ENCODE results near the gene SYS1.

Gene SYS1

GRCh38 chr20:45412653-45413052, 49.7 kb downstream of the SYS1 start:
- no peak for TF ChIP-seq Cebpa-rat (IDR thresholded peaks at IDR 0.05)
- peaks cover 0 to 21% (median 9%) of the 10 kb centered on the region in 11 experiments; a peak in 18 of 22 replicates for H3K27me3 ChIP-seq
- H3K4me1 ChIP-seq: peaks cover 28 to 44% (median 37%) of the 10 kb centered on the region in 10 experiments
- H3K4me3 ChIP-seq: no peak overlapping the region
- H3K4me2 ChIP-seq: no peak overlapping the region
- H3K27ac ChIP-seq: no peak overlapping the region
- H3K36me3 ChIP-seq: peaks cover 0 to 17% (median under 1%) of the 10 kb centered on the region in 11 experiments; a peak in 6 of 22 replicates
- no peaks in the 10 kb centered on the region for H3K9me3 ChIP-seq (replicated peaks in 1 of 11)
- no peak overlapping the region for H3K9ac ChIP-seq
- H4K20me1 ChIP-seq: peaks cover 0 to 25% (median 0%) of the 10 kb centered on the region in 11 experiments; a peak in 5 of 22 replicates

GRCh38 chr20:45413479-45413878, 50.5 kb downstream of the SYS1 start:
- peaks cover 0 to 25% (median 4%) of the 10 kb centered on the region in 11 experiments; a peak in 10 of 22 replicates for H4K20me1 ChIP-seq
- peaks cover under 1 to 26% (median 9%) of the 10 kb centered on the region in 11 experiments; a peak in 21 of 22 replicates for H3K36me3 ChIP-seq
- H3K9me3 ChIP-seq (replicated peaks in 1 of 11): no peaks in the 10 kb centered on the region
- peaks cover 0 to 12% (median 1%) of the 10 kb centered on the region in 11 experiments; a peak in 5 of 22 replicates for H3K27me3 ChIP-seq
- no peak overlapping the region for H3K4me3 ChIP-seq
- H3K27ac ChIP-seq: no peak overlapping the region
- H3K9ac ChIP-seq: no peak overlapping the region
- peaks cover 30 to 40% (median 32%) of the 10 kb centered on the region in 10 experiments for H3K4me1 ChIP-seq
- no peak overlapping the region for H3K4me2 ChIP-seq
- TF ChIP-seq Cebpa-rat (IDR thresholded peaks at IDR 0.05): no peak

GRCh38 chr20:45415822-45416637, 53.1 kb downstream of the SYS1 start, which contains the start of gene PIGT:
TSS of gene PIGT (plus strand) at chr20:45416141. CDS start at chr20:45416157, 16 bp downstream.
- Histone ChIP-seq H4K20me1 (peaks cover 0 to 42% (median 22%) of the 10 kb centered on the region in 11 experiments; a peak in 11 of 22 replicates), H3K9ac (peak within 1 kb of the TSS; percentile 85 to 93 (median 89)), H3K27me3 (no peaks in the 10 kb centered on the region), H3K4me3 (peak within 1 kb of the TSS; percentile 72 to 94 (median 92)), H3K4me1 (peaks cover 14 to 28% (median 25%) of the 10 kb centered on the region in 10 experiments), H3K36me3 (peaks cover 26 to 39% (median 34%) of the 10 kb centered on the region in 11 experiments), H3K27ac (peak within 1 kb of the TSS; percentile 68 to 89 (median 87)), H3K9me3 (replicated peaks in 1 of 11) (no peaks in the 10 kb centered on the region), H3K4me2 (peak within 1 kb of the TSS; percentile 88 to 99 (median 98))
- TF ChIP-seq Cebpa-rat (IDR thresholded peaks at IDR 0.05): no peak

- H3K27me3 ChIP-seq: no peaks in the 10 kb centered on the region
- peaks cover 14 to 28% (median 25%) of the 10 kb centered on the region in 10 experiments for H3K4me1 ChIP-seq
- no peak for TF ChIP-seq Cebpa-rat (IDR thresholded peaks at IDR 0.05)
- H3K36me3 ChIP-seq: peaks cover 35 to 47% (median 43%) of the 10 kb centered on the region in 11 experiments
- H3K4me2 ChIP-seq: peak overlapping the region; percentile 88 to 99 (median 98)
- peak overlapping the region in 8 of 11 experiments; percentile 84 to 89 (median 87); a peak in 15 of 22 replicates for H3K27ac ChIP-seq
- no peaks in the 10 kb centered on the region for H3K9me3 ChIP-seq (replicated peaks in 1 of 11)
- H3K4me3 ChIP-seq: peak overlapping the region; percentile 72 to 94 (median 92)
- peak overlapping the region; percentile 85 to 93 (median 89) for H3K9ac ChIP-seq
- H4K20me1 ChIP-seq: peaks cover 0 to 42% (median 23%) of the 10 kb centered on the region in 11 experiments; a peak in 11 of 22 replicates
Measured at GRCh38 chr20:45416917-45417316, 54.0 kb downstream of the SYS1 start.
